Middle frontal gyrus (tissue), 1 donor: ENCODE measurements around the gene STING1.
"Not testable (repeated sequence)": the region's sequence is repeated elsewhere in the genome, so short reads cannot be mapped to it uniquely, and the experiment has no call there.

Source experiments
- DNase-seq: peaks from one replicate; pipeline ENCODE4 v3.0.0-alpha.2; 2015; ENCODE audit warnings: low spot score; ENCODE audit errors: extremely low spot score

The STING1 gene

GRCh38 chr5:139440416-139440815, 42.1 kb downstream of the STING1 start:
- not testable (repeated sequence) for DNase-seq

GRCh38 chr5:139439013-139439903, 43.3 kb downstream of the STING1 start, which contains the start of gene DNAJC18:
Gene DNAJC18, minus strand, starts transcription at chr5:139439525. Its CDS starts 80 bp downstream, at chr5:139439445.
- peak; percentile 94 for DNase-seq

- no peak for DNase-seq
Observed at GRCh38 chr5:139438707-139439012, 43.9 kb downstream of the STING1 start.

- DNase-seq: no peak
Observed at GRCh38 chr5:139435676-139436075, 46.9 kb downstream of the STING1 start.

GRCh38 chr5:139431706-139432105, 50.9 kb downstream of the STING1 start:
- DNase-seq: no peak

GRCh38 chr5:139430015-139430414, 52.5 kb downstream of the STING1 start:
- DNase-seq: no peak

- no peak for DNase-seq
Observed at GRCh38 chr5:139426203-139426885, 56.2 kb downstream of the STING1 start.
